Cardiac fibroblast (primary cell): ENCODE measurements around the gene HNMT.

Experiments used
- DNase-seq, 2 donors: peaks; one replicate each; pipeline versions ENCODE4 v3.0.0 to v3.0.0-alpha.2; 2010; ENCODE audit warnings: low read depth in 2 of 2
- H3K4me3 ChIP-seq, 2 donors: replicated peaks in 1 of 2; 1 replicate in 1 of 2; 2 replicates in 1 of 2; pipeline ENCODE4 v1.5.1; 2011; ENCODE audit warnings: low read depth in 2 of 2, low read length in 2 of 2, mild to moderate bottlenecking in 2 of 2, moderate library complexity in 1 of 2
- TF ChIP-seq, protein P1 (sequence below): IDR thresholded peaks from one replicate; pipeline ENCODE4 v1.5.1; 2011; ENCODE audit warnings: low read depth, mild to moderate bottlenecking, low read length, inconsistent platforms

The HNMT gene

DNA sequence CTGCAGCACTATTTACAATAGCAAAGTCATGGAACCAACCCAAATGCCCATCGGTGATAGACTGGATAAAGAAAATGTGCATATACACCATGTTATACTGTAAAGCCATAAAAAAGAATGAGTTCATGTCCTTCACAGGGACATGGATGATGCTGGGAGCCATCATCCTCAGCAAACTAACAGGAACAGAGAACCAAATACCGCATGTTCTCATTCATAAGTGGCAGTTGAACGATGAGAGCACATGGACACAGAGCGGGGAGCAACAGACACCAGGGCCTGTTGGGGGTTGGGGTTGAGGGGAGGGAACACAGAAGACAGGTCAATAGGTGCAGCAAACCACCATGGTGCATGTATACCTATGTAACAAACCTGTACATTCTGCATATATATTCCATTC lies 33.5 kb downstream of the HNMT start:
- TF ChIP-seq, protein P1, sequence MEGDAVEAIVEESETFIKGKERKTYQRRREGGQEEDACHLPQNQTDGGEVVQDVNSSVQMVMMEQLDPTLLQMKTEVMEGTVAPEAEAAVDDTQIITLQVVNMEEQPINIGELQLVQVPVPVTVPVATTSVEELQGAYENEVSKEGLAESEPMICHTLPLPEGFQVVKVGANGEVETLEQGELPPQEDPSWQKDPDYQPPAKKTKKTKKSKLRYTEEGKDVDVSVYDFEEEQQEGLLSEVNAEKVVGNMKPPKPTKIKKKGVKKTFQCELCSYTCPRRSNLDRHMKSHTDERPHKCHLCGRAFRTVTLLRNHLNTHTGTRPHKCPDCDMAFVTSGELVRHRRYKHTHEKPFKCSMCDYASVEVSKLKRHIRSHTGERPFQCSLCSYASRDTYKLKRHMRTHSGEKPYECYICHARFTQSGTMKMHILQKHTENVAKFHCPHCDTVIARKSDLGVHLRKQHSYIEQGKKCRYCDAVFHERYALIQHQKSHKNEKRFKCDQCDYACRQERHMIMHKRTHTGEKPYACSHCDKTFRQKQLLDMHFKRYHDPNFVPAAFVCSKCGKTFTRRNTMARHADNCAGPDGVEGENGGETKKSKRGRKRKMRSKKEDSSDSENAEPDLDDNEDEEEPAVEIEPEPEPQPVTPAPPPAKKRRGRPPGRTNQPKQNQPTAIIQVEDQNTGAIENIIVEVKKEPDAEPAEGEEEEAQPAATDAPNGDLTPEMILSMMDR = no peak
- no peak overlapping the region for H3K4me3 ChIP-seq
- DNase-seq = no peak

DNA sequence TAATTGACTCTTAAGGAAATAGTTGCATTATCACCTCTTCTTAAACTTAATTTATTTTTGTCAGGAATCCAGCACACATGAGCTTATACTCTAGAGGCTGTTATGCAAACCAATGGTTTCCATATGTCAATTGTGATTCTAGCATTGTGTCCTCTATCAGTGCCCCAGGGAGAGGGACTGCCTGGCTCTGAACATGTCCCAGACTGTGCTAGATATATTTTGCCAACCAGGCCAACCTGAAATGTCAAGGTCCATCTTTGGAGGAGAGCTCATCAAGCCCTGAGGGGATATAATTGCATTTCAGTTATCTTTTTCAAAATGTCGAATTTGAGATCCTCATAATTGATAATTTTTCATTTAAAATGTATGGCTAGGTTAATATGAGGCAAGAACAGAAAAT lies 34.2 kb downstream of the HNMT start:
- TF ChIP-seq, protein P1 = no peak
- no peak overlapping the region for H3K4me3 ChIP-seq
- DNase-seq = no peak

DNA sequence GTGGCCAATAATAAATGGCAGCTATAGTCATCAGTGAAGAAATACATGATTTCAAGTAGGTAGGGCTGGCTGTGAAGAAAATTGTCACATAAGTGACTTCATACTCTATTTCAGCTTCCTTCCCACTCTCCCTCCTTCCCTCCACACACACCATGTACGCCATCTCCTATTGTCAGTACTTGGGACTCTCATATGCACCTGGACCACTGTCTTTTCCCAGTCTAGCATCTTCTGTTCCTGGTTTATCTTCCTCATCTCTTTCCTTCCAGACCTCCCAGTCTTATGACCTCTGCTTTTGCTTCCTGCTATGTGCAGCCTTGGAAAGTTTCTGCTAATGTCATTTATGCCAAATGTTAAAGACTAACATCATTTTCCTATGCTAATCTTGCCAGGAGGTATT lies 35.0 kb downstream of the HNMT start:
- DNase-seq = no peak
- TF ChIP-seq, protein P1 = no peak
- no peak overlapping the region for H3K4me3 ChIP-seq

DNA sequence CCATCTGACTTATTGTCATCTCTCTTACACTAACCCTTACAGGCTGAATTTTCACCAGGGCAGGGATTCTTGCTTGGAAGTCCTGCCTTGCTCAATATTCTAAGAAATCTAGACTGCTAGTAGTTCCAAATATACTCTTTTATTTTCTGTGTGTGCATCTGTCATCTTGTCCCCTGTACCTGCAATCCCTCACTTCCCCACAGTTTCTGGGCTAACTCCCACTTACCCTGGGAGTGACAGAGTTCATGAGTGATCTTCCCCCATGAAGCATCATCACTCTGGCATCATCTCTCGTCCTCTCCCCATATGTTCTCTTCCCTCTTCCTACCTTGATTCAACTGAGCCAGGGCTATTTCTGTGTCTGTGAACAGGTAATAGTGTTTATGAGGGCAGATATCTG lies 35.7 kb downstream of the HNMT start:
- no peak overlapping the region for H3K4me3 ChIP-seq
- TF ChIP-seq, protein P1 = no peak
- DNase-seq = no peak

DNA sequence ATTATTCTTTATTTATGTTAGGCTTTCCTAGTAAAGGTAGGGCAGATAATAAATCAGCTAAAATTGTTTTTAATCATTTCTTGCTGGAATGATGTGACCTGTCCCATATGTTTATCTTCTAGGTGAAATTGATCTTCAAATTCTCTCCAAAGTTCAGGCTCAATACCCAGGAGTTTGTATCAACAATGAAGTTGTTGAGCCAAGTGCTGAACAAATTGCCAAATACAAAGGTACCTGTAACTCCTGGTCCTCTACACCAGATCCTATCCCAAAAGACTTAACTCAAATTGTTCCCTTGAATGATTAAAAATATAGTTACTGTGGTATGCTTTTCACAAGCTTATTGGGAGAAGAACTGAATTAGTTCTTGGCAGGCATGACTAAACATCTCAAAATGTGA lies 36.5 kb downstream of the HNMT start:
- DNase-seq = no peak
- H3K4me3 ChIP-seq = no peak overlapping the region
- TF ChIP-seq, protein P1 = no peak

DNA sequence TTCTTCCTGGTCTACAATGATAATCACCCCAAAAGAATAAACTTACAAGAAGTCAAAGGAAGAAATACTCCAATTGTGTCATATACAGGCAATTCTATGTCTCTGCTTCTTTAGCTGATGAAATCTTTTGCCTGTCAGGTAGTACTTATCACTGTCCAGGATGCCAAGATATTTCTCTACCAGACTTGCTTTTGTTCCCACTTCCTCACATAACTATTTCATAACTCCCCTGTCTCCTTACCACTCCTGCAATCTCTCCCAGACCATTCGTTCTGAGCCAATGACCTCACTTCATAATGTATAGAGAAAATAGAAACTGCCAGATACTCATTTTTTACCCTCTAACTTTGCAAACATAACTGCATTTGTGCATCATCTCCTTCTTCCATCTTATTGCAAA lies 39.1 kb downstream of the HNMT start:
- DNase-seq = no peak
- TF ChIP-seq, protein P1 = no peak

DNA sequence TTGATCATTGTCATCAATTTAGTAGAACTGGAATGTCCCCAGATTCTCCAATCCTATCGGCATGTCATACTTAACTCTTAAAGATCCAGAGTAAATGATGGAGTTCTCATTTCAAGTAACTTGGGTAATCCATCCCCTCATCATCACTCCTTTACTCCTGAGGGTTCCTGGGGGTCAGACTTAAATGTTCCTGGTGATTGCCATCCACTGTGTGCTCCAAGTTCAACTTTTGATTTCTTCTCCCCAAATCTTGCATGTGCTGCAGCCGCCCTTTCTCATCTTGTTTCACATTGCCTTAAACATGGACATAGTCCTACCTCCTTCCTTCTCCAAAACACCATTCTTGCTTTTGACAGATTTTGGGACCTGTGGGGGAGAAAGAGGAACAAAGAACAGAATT lies 43.2 kb downstream of the HNMT start:
- no peak for DNase-seq

More for the DNA sequence above, 39.1 kb downstream of the HNMT start:
- H3K4me3 ChIP-seq = no peak overlapping the region

More for the DNA sequence above, 43.2 kb downstream of the HNMT start:
- TF ChIP-seq, protein P1 = no peak
- H3K4me3 ChIP-seq = no peak overlapping the region
